Right cardiac atrium (tissue), 5 donors: ENCODE measurements around the gene MAD1L1. TPM values are rescaled to one million over a fixed set of nuclear protein-coding genes. Genes with fewer than 3 reads are reported as not detected.

Experiments
- ATAC-seq, 2 donors: fragments of 200-7000 bp; cut with Tn5 transposase; one replicate each; pipeline versions ENCODE4 v1.8.0 to v1.9.1; 2020; ENCODE audit warnings: moderate library complexity in 2 of 2, mild to moderate bottlenecking in 1 of 2
- DNase-seq, 3 donors: peaks; one replicate each; pipeline ENCODE4 v3.0.0-alpha.2; 2020
- H3K27ac ChIP-seq: one replicate; pipeline ENCODE4 v1.5.1; 2013; ENCODE audit warnings: mild to moderate bottlenecking, low read length, control low read depth, moderate library complexity
- H3K27me3 ChIP-seq: one replicate; pipeline ENCODE4 v1.6.1; 2013; ENCODE audit not compliant: control insufficient read depth, insufficient read depth
- H3K4me1 ChIP-seq: one replicate; pipeline ENCODE4 v1.6.1; 2013; ENCODE audit warnings: low read length; ENCODE audit not compliant: control insufficient read depth, insufficient read depth
- H3K4me3 ChIP-seq: one replicate; pipeline ENCODE4 v1.5.1; 2013; ENCODE audit warnings: low read length, control low read depth
- H3K9me3 ChIP-seq: one replicate; pipeline ENCODE4 v1.6.1; 2013; ENCODE audit warnings: low read length; ENCODE audit not compliant: control insufficient read depth
- WGBS: extraction: QIAGEN DNeasy Blood & Tissue Kit; methylation state at CpG from one replicate; pipeline ENCODE4 v1.1.7; 2013; 5-methylcytosine and 5-hydroxymethylcytosine counted together
- intact Hi-C, 4 donors: fragments of 100-400 bp; cut with DNase I; formaldehyde crosslinking; loops; one replicate each; pipeline versions ENCODE4 v1.11.0 to v1.14.0; 2022 to 2023
- polyA plus RNA-seq: library from polyadenylated mRNA; stranded (reverse); fragments of 200-250 nt; gene quantifications from one replicate; pipeline ENCODE4 v1.2.3, GENCODE V29; 2013
- total RNA-seq, 4 donors: library from RNA; stranded (reverse); fragmentation: NEBNext Ultra II Directional; extraction: Animal tissue kit (Norgen Biotek cat#: 25700); gene quantifications; one replicate each; pipeline ENCODE4 v1.2.1, GENCODE V29; 2021
- donor health status: healthy with polysubstance abuse.
- donor health status: DM: no; HTN: yes; CAD: no.
- donor health status: DM: no; HTN: no; CAD: no.
- donor health status: DM: no; HTN: yes; CAD: no; lungs with severe emphysema.
- donor health status: DM: yes; HTN: yes; CAD: no.

MAD1L1 gene
- total and polyA plus RNA-seq, 5 donors: 15.3 to 41.0 (median 33.7) TPM

- 94% methylated on average over 34 of the region's 34 CpGs for WGBS
- intact Hi-C loops: loop anchor here in 1 of 4 donors (10.0 kb wide), 1 partner anchor 76 kb away; no protein-coding TSS in a partner anchor
- no peaks in the 10 kb centered on the region for H3K9me3 ChIP-seq
- H3K27ac ChIP-seq: no peak overlapping the region
- no peaks in the 10 kb centered on the region for H3K27me3 ChIP-seq
- ATAC-seq: no peak
- DNase-seq: peak in 2 of 3 donors; percentile 20 to 41
- no peaks in the 10 kb centered on the region for H3K4me1 ChIP-seq
- no peak overlapping the region for H3K4me3 ChIP-seq
Observed at GRCh38 chr7:2258661-2259365, 26.1 kb upstream of the MAD1L1 start.

GRCh38 chr7:2257651-2258050, 24.9 kb upstream of the MAD1L1 start:
- whole genome bisulfite sequencing: 96% methylated on average over 17 of the region's 17 CpGs
- H3K4me3 ChIP-seq: no peak overlapping the region
- DNase-seq: peak in 2 of 3 donors; percentile 18 to 56
- intact Hi-C loops: loop anchor here in 1 of 4 donors (10.0 kb wide), 1 partner anchor 77 kb away; no protein-coding TSS in a partner anchor
- no peak overlapping the region for H3K27ac ChIP-seq
- H3K4me1 ChIP-seq: no peaks in the 10 kb centered on the region
- ATAC-seq: no peak
- H3K9me3 ChIP-seq: no peaks in the 10 kb centered on the region
- no peaks in the 10 kb centered on the region for H3K27me3 ChIP-seq

- DNase-seq (peak in 1 of 3 donors; percentile 60), ATAC-seq (no peak)
- intact Hi-C loops: loop anchor here in 1 of 4 donors (10.0 kb wide), 1 partner anchor 78 kb away; no protein-coding TSS in a partner anchor
- Histone ChIP-seq H3K9me3 (no peaks in the 10 kb centered on the region), H3K4me3 (no peak overlapping the region), H3K4me1 (no peaks in the 10 kb centered on the region), H3K27me3 (no peaks in the 10 kb centered on the region), H3K27ac (no peak overlapping the region)
- WGBS: 95% methylated on average over 38 of the region's 38 CpGs
Observed at GRCh38 chr7:2257046-2257551, 24.4 kb upstream of the MAD1L1 start.

- Histone ChIP-seq H3K4me3 (no peak overlapping the region), H3K27me3 (no peaks in the 10 kb centered on the region), H3K4me1 (no peaks in the 10 kb centered on the region), H3K27ac (no peak overlapping the region), H3K9me3 (no peaks in the 10 kb centered on the region)
- DNase-seq (peak in 1 of 3 donors; percentile 51), ATAC-seq (no peak)
- WGBS: 95% methylated on average over 44 of the region's 44 CpGs
- intact Hi-C loops: loop anchor here in 1 of 4 donors (10.0 kb wide), 1 partner anchor 78 kb away; no protein-coding TSS in a partner anchor
Observed at GRCh38 chr7:2256306-2257045, 23.7 kb upstream of the MAD1L1 start.

- Histone ChIP-seq H3K27ac (no peak overlapping the region), H3K4me1 (no peaks in the 10 kb centered on the region), H3K9me3 (no peaks in the 10 kb centered on the region), H3K4me3 (no peak overlapping the region), H3K27me3 (no peaks in the 10 kb centered on the region)
- intact Hi-C loops: loop anchor here in 1 of 4 donors (10.0 kb wide), 1 partner anchor 79 kb away; no protein-coding TSS in a partner anchor
- 94% methylated on average over 33 of the region's 33 CpGs for WGBS
- ATAC-seq (no peak), DNase-seq (peak in 2 of 3 donors; percentile 25 to 33)
Observed at GRCh38 chr7:2255145-2256139, 22.7 kb upstream of the MAD1L1 start.

GRCh38 chr7:2254429-2255144, 21.8 kb upstream of the MAD1L1 start:
- Histone ChIP-seq H3K9me3 (no peaks in the 10 kb centered on the region), H3K27me3 (no peaks in the 10 kb centered on the region), H3K4me1 (no peaks in the 10 kb centered on the region), H3K27ac (no peak overlapping the region), H3K4me3 (no peak overlapping the region)
- intact Hi-C loops: loop anchor here in 1 of 4 donors (10.0 kb wide), 1 partner anchor 80 kb away; no protein-coding TSS in a partner anchor
- peak in 1 of 3 donors; percentile 33 for DNase-seq
- no peak for ATAC-seq
- WGBS: 93% methylated on average over 31 of the region's 31 CpGs

GRCh38 chr7:2253525-2254244, 20.9 kb upstream of the MAD1L1 start:
- Histone ChIP-seq H3K9me3 (no peaks in the 10 kb centered on the region), H3K27ac (no peak overlapping the region), H3K27me3 (no peaks in the 10 kb centered on the region), H3K4me3 (no peak overlapping the region), H3K4me1 (no peaks in the 10 kb centered on the region)
- intact Hi-C loops: loop anchor here in 1 of 4 donors (10.0 kb wide), 1 partner anchor 81 kb away; no protein-coding TSS in a partner anchor
- DNase-seq (no peak), ATAC-seq (no peak)
- 93% methylated on average over 32 of the region's 32 CpGs for WGBS

GRCh38 chr7:2253021-2253420, 20.3 kb upstream of the MAD1L1 start:
- 94% methylated on average over 9 of the region's 9 CpGs for WGBS
- DNase-seq (no peak), ATAC-seq (no peak)
- Histone ChIP-seq H3K4me3 (no peak overlapping the region), H3K27me3 (no peaks in the 10 kb centered on the region), H3K9me3 (no peaks in the 10 kb centered on the region), H3K4me1 (no peaks in the 10 kb centered on the region), H3K27ac (no peak overlapping the region)
- intact Hi-C loops: loop anchor here in 1 of 4 donors (10.0 kb wide), 1 partner anchor 82 kb away; no protein-coding TSS in a partner anchor
